ENCODE measurements around the gene CD300E.

The CD300E gene

DNA sequence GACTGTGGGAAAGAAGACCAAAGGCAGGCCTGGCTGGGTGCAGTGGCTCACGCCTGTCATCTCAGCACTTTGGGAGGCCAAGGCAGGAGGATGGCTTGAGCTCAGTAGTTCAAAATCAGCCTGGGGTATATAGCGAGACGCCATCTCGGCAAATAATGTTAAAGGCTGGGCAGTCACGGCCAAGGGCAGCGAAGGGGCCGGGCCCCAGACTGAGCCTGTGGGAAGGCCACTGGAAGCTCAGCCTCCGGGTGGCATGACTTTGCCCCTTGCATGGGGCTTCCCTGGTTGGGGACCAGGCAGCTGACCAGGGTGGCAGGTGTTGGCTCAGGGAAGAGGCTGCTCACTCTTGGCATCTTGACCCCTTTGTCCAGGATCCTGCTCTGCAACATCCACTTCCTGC, 17.5 kb downstream of the CD300E start:
- TF ChIP-seq, protein P1, sequence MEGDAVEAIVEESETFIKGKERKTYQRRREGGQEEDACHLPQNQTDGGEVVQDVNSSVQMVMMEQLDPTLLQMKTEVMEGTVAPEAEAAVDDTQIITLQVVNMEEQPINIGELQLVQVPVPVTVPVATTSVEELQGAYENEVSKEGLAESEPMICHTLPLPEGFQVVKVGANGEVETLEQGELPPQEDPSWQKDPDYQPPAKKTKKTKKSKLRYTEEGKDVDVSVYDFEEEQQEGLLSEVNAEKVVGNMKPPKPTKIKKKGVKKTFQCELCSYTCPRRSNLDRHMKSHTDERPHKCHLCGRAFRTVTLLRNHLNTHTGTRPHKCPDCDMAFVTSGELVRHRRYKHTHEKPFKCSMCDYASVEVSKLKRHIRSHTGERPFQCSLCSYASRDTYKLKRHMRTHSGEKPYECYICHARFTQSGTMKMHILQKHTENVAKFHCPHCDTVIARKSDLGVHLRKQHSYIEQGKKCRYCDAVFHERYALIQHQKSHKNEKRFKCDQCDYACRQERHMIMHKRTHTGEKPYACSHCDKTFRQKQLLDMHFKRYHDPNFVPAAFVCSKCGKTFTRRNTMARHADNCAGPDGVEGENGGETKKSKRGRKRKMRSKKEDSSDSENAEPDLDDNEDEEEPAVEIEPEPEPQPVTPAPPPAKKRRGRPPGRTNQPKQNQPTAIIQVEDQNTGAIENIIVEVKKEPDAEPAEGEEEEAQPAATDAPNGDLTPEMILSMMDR (conservative IDR thresholded peaks at IDR 0.05): no peak
- no peak overlapping the region for H3K27ac ChIP-seq

DNA sequence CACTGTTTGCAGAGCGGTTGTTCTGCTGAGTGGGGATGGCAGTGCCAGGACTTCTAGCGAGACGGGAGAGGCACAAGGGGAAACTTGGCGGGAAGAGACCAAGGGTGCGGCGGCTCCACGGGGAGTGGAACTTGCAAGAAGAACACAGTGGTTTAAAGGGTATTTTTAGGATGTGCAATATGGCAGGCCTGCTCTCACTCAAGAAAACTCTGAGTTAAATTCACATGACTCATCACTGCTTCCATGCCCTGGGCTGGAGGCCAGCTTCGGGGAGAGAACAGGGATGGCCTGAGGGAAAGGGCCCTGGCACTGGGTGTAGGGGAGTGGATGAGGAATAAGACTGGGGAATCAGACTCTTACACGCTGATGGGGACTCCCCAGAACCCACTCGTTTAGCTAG, 18.2 kb downstream of the CD300E start:
- TF ChIP-seq, protein P1 (conservative IDR thresholded peaks at IDR 0.05): no peak
- H3K27ac ChIP-seq: no peak overlapping the region

DNA sequence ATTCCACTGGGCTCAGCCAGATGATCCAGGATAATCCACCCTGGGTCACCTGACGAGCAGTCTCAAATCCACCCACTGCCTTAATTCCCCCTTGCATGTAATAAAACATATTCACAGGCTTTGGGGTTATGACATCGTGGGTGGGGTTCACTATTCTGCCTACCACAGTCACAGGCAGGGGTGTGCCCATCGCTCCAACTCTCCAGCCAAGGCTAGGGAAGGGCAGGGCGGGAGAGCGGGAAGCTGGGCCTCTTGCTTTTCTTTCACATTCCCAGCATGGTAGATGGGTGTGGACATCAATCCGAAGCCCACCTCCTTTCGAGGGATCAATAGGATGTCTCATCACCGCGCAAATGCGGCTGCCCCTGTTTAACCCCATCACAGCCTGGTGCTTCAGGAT, 18.8 kb downstream of the CD300E start:
- H3K27ac ChIP-seq: no peak overlapping the region
- TF ChIP-seq, protein P1 (conservative IDR thresholded peaks at IDR 0.05): no peak

DNA sequence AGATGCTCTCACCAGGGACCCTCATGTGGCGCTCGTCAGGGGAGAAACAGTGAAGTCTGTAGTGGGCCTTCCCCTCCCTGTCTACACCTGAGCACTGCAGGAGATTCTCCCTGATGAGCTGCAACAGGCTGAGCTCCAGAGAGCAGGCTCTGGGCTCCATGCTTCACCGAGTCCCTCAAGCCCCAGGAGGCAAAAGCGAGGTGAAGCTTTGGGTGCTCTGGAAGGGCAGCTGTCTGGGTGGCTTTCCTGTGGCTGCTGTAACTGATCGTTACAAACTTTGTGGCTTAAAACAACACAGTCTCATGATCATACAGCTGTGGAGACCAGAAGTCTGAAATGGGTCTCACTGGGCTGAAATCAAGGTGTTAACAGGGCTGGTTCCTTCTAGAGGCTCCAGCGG, 19.3 kb downstream of the CD300E start:
- TF ChIP-seq, protein P1 (conservative IDR thresholded peaks at IDR 0.05): no peak
- H3K27ac ChIP-seq: no peak overlapping the region

DNA sequence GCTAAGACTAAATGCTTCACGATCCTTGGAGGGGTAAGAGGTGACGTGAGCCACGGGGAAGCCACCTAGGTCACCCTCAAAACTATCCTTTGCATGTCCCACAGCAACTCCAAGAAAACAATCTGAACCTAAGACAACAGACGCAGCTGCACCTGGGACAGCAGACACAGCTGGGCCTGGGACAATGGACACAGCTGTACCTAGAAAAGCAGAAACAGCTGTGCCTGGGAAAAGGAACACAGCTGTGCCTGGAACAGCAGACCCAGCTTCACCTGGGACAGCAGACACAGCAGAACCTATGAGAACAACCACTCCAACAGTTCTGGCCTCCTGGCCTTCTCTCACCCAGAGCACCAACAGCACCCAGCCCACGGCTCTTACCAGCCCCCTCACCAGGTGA, 19.8 kb downstream of the CD300E start:
- no peak overlapping the region for H3K27ac ChIP-seq
- TF ChIP-seq, protein P1 (conservative IDR thresholded peaks at IDR 0.05): no peak

DNA sequence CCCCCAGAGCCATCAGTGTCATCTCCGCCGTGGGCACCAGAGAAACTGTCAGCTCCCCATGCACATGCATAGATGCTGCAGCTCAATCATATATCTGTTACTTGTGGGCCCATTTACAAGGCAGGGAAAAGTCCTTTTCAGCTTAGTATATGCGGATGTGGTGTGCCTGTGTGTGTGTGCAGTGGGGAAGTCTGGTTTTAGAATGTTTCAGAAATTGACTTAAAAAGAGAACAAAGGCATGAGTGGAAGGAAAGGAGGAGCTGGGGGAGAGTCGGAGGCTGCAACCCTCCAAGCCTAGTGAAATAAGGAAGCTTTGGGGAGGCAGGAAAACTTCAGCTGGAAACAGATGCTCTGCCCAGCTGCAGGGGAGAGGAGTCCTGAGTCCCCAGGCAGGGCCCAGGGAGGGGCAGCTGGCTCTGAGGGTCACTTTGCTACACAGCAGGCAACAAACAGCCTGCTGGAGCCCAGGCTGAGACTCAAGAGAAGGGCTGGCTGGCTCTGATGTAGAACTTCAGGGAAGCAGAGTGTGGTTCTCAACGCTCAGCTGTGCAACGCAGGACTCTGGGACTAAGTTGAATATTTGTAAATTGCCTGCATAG, 20.4 kb downstream of the CD300E start:
- H3K27ac ChIP-seq: no peak overlapping the region
- TF ChIP-seq, protein P1 (conservative IDR thresholded peaks at IDR 0.05): no peak

DNA sequence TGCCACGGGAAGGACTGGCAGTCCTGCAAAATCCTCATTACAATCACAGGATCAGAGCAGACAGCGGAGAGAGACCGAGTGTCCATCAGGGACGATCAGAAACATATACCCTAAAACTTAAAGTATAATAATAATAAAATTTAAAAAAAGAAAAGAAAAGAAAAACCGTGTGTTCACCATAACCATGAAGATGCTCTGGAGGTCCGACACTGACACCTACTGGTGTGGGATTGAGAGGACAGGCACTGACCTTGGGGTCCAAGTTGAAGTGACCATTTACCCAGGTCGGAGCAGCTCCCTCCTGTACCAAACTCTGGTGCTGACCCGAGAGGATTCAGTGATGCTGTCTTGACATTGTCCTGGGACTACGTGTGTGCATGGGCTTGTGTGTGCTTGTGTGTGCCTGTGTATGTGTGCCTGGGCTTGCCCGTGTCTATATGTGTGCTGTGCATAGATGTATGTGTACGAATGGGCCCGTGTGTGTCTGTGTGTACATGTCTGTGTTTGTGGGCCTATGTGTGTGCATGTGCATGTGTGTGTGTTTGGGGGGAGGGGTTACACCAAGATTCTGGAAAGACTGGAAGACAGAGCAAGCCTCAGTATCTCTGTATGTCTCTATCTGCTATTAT, 21.5 kb downstream of the CD300E start:
- H3K27ac ChIP-seq: no peak overlapping the region
- TF ChIP-seq, protein P1 (conservative IDR thresholded peaks at IDR 0.05): peak; percentile 85
